Activated CD8-positive, alpha-beta memory T cell treated with anti-CD3 and anti-CD28 coated beads, Interleukin-2, amount 10 ng/mL, durations not matched to agents 7 days and 5 days (primary cell): Measurements from ENCODE around the gene DLD. TPM values are rescaled to one million over a fixed set of nuclear protein-coding genes. Genes with fewer than 3 reads are reported as not detected.

Experiments used
- ATAC-seq: fragments of 150-1000 bp; cut with Tn5 transposase; one replicate; pipeline ENCODE4 v1.10.0; 2021; ENCODE audit warnings: moderate library complexity
- CTCF ChIA-PET: fragments of 350-600 bp; sonication (Branson Sonifier 250); formaldehyde crosslinking; loops from one replicate; lab custom pipeline; 2021; ENCODE audit warnings: antibody characterized with exemption; lab: Charles Lee
- DNase-seq: peaks from one replicate; pipeline ENCODE4 v3.0.0-alpha.2; 2020
- H3K27ac Mint-ChIP-seq: one replicate; pipeline ENCODE4 v1.8.0; 2021; ENCODE audit warnings: mild to moderate bottlenecking, mixed read lengths
- H3K27me3 Mint-ChIP-seq: one replicate; pipeline ENCODE4 v1.8.0; 2021; ENCODE audit warnings: mixed read lengths
- H3K36me3 Mint-ChIP-seq: one replicate; pipeline ENCODE4 v1.8.0; 2021; ENCODE audit warnings: mild to moderate bottlenecking, mixed read lengths
- H3K4me1 Mint-ChIP-seq: one replicate; pipeline ENCODE4 v1.8.0; 2021; ENCODE audit warnings: mixed read lengths
- H3K4me3 Mint-ChIP-seq: one replicate; pipeline ENCODE4 v1.8.0; 2021; ENCODE audit warnings: mild to moderate bottlenecking, moderate library complexity, mixed read lengths
- H3K9me3 Mint-ChIP-seq: one replicate; pipeline ENCODE4 v1.8.0; 2022; ENCODE audit warnings: low read depth, mixed read lengths
- total RNA-seq, 2 experiments: library from RNA; stranded (reverse); gene quantifications; one replicate each; pipeline ENCODE4 v1.2.3, GENCODE V29; 2021

DLD gene
- total RNA-seq, 2 experiments from 2014 or later = 64.1 to 78.2 TPM

DNA sequence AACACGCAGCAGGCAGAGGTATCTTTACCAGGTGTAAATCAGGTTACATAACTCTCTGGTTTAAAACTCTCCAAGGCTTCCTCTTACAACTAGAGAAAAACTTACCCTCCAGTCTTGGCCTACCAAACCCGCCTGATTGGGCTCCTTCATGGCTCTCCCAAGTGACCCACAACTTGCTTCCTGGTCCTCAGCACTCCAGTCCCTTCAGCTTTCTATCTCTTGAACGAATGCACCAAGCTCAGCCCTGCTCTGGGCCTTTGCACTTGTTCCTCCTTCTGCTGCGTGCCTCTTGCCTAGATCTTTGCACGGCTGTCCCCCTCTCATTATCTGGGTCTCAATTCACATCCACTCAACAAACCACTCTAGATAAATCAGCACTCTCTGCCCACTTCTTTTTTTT lies 32.7 kb upstream of the DLD start:
- H3K9me3 Mint-ChIP-seq = no peaks in the 10 kb centered on the region
- CTCF ChIA-PET = interaction anchor here (0.9 to 4.1 kb wide), 2 partner anchors 17 to 19 kb away, joined by 4 to 18 read pairs; no protein-coding TSS in a partner anchor
- no peak for DNase-seq
- H3K27me3 Mint-ChIP-seq = no peaks in the 10 kb centered on the region
- H3K27ac Mint-ChIP-seq = no peak overlapping the region
- ATAC-seq = no peak
- peaks cover 21% of the 10 kb centered on the region for H3K4me1 Mint-ChIP-seq
- no peaks in the 10 kb centered on the region for H3K36me3 Mint-ChIP-seq
- H3K4me3 Mint-ChIP-seq = no peak overlapping the region

GRCh38 chr7:107860279-107860961 lies 30.6 kb upstream of the DLD start:
- DNase-seq = no peak
- ATAC-seq = no peak
- no peaks in the 10 kb centered on the region for H3K27me3 Mint-ChIP-seq
- no peak overlapping the region for H3K4me3 Mint-ChIP-seq
- H3K4me1 Mint-ChIP-seq = peaks cover 29% of the 10 kb centered on the region
- CTCF ChIA-PET = interaction anchor here (1.4 to 4.1 kb wide), 3 partner anchors 12 to 15 kb away, joined by 4 to 18 read pairs (median 4); no protein-coding TSS in a partner anchor
- no peaks in the 10 kb centered on the region for H3K36me3 Mint-ChIP-seq
- H3K9me3 Mint-ChIP-seq = no peaks in the 10 kb centered on the region
- H3K27ac Mint-ChIP-seq = no peak overlapping the region

GRCh38 chr7:107860981-107861652 lies 29.9 kb upstream of the DLD start:
- Mint-ChIP-seq H3K9me3 (no peaks in the 10 kb centered on the region), H3K36me3 (no peaks in the 10 kb centered on the region), H3K27ac (no peak overlapping the region), H3K4me3 (no peak overlapping the region), H3K27me3 (no peaks in the 10 kb centered on the region), H3K4me1 (peaks cover 34% of the 10 kb centered on the region)
- ATAC-seq (no peak), DNase-seq (no peak)
- CTCF ChIA-PET = interaction anchor here (1.4 to 1.8 kb wide), 3 partner anchors 11 to 118 kb away, joined by 4 read pairs; no protein-coding TSS in a partner anchor

DNA sequence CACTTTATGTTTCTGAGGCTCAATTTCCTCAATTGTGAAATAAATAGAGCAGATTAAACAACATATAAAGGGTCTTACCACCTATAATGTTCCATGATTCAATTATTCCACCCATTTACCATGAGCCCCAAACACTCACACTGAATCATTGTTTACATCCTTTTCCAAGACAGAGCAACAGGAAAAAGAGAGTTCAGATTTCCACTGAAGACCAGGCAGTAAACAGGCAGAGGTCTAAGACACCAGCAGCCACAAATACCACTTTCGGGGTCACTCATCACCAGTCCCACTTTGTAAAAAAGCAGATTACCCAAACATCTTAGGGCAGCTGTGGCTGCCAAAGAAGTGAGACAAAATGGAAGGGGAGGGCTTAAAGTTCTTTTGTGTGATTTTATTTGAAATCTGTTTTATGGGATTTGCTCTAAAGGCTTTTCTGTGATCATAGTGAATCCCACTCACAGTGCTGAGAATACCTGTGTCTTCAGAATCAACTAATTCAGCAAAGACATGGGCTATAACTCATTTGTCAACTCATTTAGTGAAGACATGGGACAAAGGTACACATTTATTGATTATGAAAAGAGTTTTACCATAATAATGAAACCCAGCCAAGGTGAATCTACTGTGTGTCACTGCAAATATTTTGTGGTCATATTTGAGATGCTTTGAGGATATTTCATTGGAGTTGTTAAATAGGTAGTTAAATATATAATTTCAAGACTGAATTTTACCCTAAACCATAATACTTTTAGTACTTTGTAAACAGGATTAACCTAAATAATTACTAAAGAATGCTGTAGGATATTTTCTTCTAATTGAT lies 24.8 kb upstream of the DLD start:
- CTCF ChIA-PET = interaction anchor here (0.7 to 2.2 kb wide), 5 partner anchors 9 to 1164 kb away, joined by 3 to 7 read pairs (median 5); partner anchors contain the start of gene CBLL1
- peak; percentile 58 for ATAC-seq
- H3K27ac Mint-ChIP-seq = peak overlapping the region; percentile 72
- no peaks in the 10 kb centered on the region for H3K27me3 Mint-ChIP-seq
- peaks cover 16% of the 10 kb centered on the region for H3K4me1 Mint-ChIP-seq
- no peak overlapping the region for H3K4me3 Mint-ChIP-seq
- H3K36me3 Mint-ChIP-seq = no peaks in the 10 kb centered on the region
- H3K9me3 Mint-ChIP-seq = no peaks in the 10 kb centered on the region
- peak; percentile 73 for DNase-seq

GRCh38 chr7:107867858-107868466 lies 23.0 kb upstream of the DLD start:
- Mint-ChIP-seq H3K27ac (no peak overlapping the region), H3K27me3 (no peaks in the 10 kb centered on the region), H3K4me1 (peaks cover 16% of the 10 kb centered on the region)

GRCh38 chr7:107870427-107871000 lies 20.5 kb upstream of the DLD start:
- DNase-seq (no peak), ATAC-seq (no peak)
- H3K27me3 Mint-ChIP-seq = no peaks in the 10 kb centered on the region
- H3K9me3 Mint-ChIP-seq = no peaks in the 10 kb centered on the region
- H3K36me3 Mint-ChIP-seq = no peaks in the 10 kb centered on the region
- no peak overlapping the region for H3K4me3 Mint-ChIP-seq
- peaks cover 15% of the 10 kb centered on the region for H3K4me1 Mint-ChIP-seq
- no peak overlapping the region for H3K27ac Mint-ChIP-seq
- CTCF ChIA-PET = interaction anchor here (1.0 to 13.3 kb wide), 3 partner anchors 9 to 127 kb away, joined by 3 to 199 read pairs (median 3); partner anchors contain the start of gene CBLL1

More at GRCh38 chr7:107867858-107868466, 23.0 kb upstream of the DLD start:
- H3K4me3 Mint-ChIP-seq = no peak overlapping the region
- no peaks in the 10 kb centered on the region for H3K36me3 Mint-ChIP-seq
- DNase-seq (no peak), ATAC-seq (no peak)
- CTCF ChIA-PET = interaction anchor here (1.5 to 2.0 kb wide), 2 partner anchors 11 to 124 kb away, joined by 6 to 7 read pairs; partner anchors contain the start of gene CBLL1
- no peaks in the 10 kb centered on the region for H3K9me3 Mint-ChIP-seq

DNA sequence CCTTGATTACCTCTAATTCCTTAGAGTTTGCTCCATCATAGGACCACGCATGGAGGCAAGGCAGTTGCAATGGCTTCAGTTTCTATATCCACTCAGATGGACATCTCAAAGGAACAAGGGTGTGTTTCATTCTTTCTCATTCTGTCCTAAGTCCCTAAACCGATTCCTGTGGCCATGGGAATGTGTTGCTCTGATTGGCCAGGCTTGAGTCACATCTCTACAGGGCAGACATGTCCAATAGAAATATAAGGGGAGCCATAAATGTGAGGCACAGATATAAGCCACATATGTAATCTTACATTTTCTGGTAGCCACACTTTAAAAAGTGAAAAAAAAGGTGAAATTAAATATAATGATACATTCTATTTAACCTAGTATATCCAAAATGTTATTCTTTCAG lies 16.9 kb upstream of the DLD start:
- no peaks in the 10 kb centered on the region for H3K9me3 Mint-ChIP-seq
- no peak for DNase-seq
- peaks cover 20% of the 10 kb centered on the region for H3K4me1 Mint-ChIP-seq

DNA sequence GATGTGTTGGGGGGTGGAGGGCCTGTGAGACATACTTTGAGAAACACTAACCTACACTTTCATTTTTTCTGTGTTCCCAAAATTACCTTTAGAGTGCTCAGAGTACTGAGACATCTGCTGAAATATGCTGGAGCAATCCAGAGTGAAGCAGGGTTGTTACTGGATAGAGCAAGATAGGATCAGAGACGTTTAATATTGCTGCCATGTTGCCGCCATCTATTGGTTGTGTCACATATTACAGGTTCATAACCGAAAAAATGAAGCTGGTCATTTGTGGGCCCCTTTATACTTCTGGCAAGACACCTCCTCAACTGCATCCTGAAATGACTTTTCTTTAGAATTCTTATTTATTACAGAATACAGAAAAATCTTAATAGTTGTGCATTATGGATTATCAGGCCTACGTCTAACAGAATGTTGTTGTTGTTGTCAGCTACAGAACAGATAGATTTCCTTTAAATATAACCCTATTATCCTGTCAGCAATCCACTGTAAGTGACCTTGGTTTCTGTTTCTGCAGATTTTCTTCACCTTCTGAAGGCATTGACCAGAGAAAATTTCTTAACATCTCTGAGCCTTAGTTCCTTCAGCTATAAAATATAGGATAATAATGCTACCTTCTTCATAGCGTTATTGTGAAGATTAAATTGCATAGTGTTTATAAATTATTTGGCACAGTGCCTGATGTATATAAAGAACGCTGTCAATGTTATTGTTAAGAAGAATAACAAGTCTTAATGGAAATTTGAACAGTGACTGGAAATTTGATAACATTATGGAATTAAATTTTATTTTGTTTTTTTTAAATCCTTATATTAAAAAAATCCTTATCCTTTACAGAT lies 16.2 kb upstream of the DLD start:
- no peaks in the 10 kb centered on the region for H3K9me3 Mint-ChIP-seq
- H3K4me3 Mint-ChIP-seq = no peak overlapping the region
- no peak overlapping the region for H3K27ac Mint-ChIP-seq
- CTCF ChIA-PET = interaction anchor here (0.6 to 13.3 kb wide), 32 partner anchors 10 to 748 kb away, joined by 3 to 199 read pairs (median 4); partner anchors contain the start of genes CBLL1, DLD and HBP1
- H3K36me3 Mint-ChIP-seq = no peaks in the 10 kb centered on the region
- peaks cover 23% of the 10 kb centered on the region for H3K4me1 Mint-ChIP-seq
- peak; percentile 72 for ATAC-seq
- H3K27me3 Mint-ChIP-seq = peaks cover 2% of the 10 kb centered on the region
- DNase-seq = peak; percentile 56

More for the DNA sequence above, 16.9 kb upstream of the DLD start:
- H3K27me3 Mint-ChIP-seq = peaks cover 2% of the 10 kb centered on the region
- H3K4me3 Mint-ChIP-seq = no peak overlapping the region
- no peak for ATAC-seq
- H3K27ac Mint-ChIP-seq = no peak overlapping the region
- CTCF ChIA-PET = interaction anchor here (0.9 to 13.3 kb wide), 10 partner anchors 10 to 726 kb away, joined by 3 to 199 read pairs (median 5); partner anchors contain the start of gene CBLL1
- no peaks in the 10 kb centered on the region for H3K36me3 Mint-ChIP-seq

- Mint-ChIP-seq H3K4me3 (no peak overlapping the region), H3K36me3 (no peaks in the 10 kb centered on the region), H3K4me1 (peaks cover 23% of the 10 kb centered on the region), H3K9me3 (no peaks in the 10 kb centered on the region), H3K27me3 (peaks cover 2% of the 10 kb centered on the region), H3K27ac (no peak overlapping the region)
- CTCF ChIA-PET = interaction anchor here (0.9 to 13.3 kb wide), 6 partner anchors 13 to 414 kb away, joined by 3 to 199 read pairs (median 6); partner anchors contain the start of genes CBLL1 and DLD
- no peak for DNase-seq
- no peak for ATAC-seq
Observed at GRCh38 chr7:107876916-107877315, 14.1 kb upstream of the DLD start.

GRCh38 chr7:107877731-107878382 lies 13.1 kb upstream of the DLD start:
- H3K4me3 Mint-ChIP-seq = no peak overlapping the region
- CTCF ChIA-PET = interaction anchor here (0.9 to 13.3 kb wide), 8 partner anchors 10 to 415 kb away, joined by 3 to 199 read pairs (median 5); partner anchors contain the start of genes CBLL1 and DLD
- H3K9me3 Mint-ChIP-seq = no peaks in the 10 kb centered on the region
- H3K36me3 Mint-ChIP-seq = no peaks in the 10 kb centered on the region
- H3K27me3 Mint-ChIP-seq = peaks cover 2% of the 10 kb centered on the region
- ATAC-seq = no peak
- peaks cover 23% of the 10 kb centered on the region for H3K4me1 Mint-ChIP-seq
- no peak overlapping the region for H3K27ac Mint-ChIP-seq
- no peak for DNase-seq

DNA sequence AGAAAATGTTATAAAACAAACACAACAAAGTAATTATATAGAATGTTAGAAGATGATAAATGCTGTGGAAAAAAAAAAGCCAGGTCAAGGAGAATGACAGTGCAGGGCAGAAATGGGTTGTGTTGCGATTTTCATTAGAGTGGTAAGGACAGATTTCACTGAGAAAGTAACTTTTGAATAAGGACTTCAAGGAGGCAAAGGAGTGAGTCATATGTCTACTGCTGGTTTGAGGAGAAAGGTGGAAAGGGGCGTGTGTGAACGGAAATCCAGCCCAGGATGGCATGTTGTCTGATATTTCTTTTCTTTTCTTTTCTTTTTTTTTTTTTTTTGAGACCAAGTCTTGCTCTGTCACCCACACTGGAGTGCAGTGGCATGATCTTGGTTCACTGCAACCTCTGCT lies 12.3 kb upstream of the DLD start:
- ATAC-seq = no peak
- Mint-ChIP-seq H3K9me3 (no peaks in the 10 kb centered on the region), H3K27me3 (peaks cover 2% of the 10 kb centered on the region), H3K4me1 (peaks cover 23% of the 10 kb centered on the region), H3K36me3 (no peaks in the 10 kb centered on the region), H3K27ac (no peak overlapping the region), H3K4me3 (no peak overlapping the region)
- CTCF ChIA-PET = interaction anchor here (0.7 to 13.3 kb wide), 10 partner anchors 11 to 731 kb away, joined by 3 to 199 read pairs (median 4); partner anchors contain the start of genes CBLL1 and DLD
- DNase-seq = no peak
